A375 (cell line): Measurements from ENCODE around the gene RACK1. TPM values are rescaled to one million over a fixed set of nuclear protein-coding genes. Genes with fewer than 3 reads are reported as not detected.

ENCODE experiments used
- small RNA-seq: library from RNA; depleted of rRNA; stranded (forward); fragments of <200 nt; gene quantifications from one replicate; pipeline ENCODE3, GENCODE V24; 2014
- total RNA-seq: library from RNA; depleted of rRNA; stranded (reverse); fragments of >200 nt; shearing (Covaris generic); gene quantifications from 2 replicates; pipeline ENCODE4 v1.2.3, GENCODE V29; 2014; rRNA removed

The RACK1 gene
- 5,441 and 5,626 TPM in 2 replicates for total RNA-seq

GRCh38 chr5:181243564-181244343 is at the start of gene RACK1:
Gene RACK1 (minus strand): TSS chr5:181243906. CDS start chr5:181243800, 106 bp downstream.

GRCh38 chr5:181260720-181261319 is 17.1 kb upstream of the RACK1 start, which contains the start of gene TRIM52:
Gene TRIM52 (minus strand): TSS chr5:181261143. CDS start chr5:181260813, 330 bp downstream.

GRCh38 chr5:181223058-181223728 is 20.5 kb downstream of the RACK1 start, which contains the start of gene TRIM41:
Gene TRIM41 (plus strand): TSS chr5:181223281. CDS start chr5:181224000, 719 bp downstream.

GRCh38 chr5:181204826-181205760 is 38.6 kb downstream of the RACK1 start, which contains the start of gene TRIM7:
Gene TRIM7 (minus strand): TSS chr5:181205196. CDS start chr5:181205110, 86 bp downstream.

Small RNA genes within 50 kb of the gene (small RNA-seq; reads per million reads assigned to genes)
- gene MIR4638, result not detected
- gene SNORD95, result not detected
- gene SNORD96A, result not detected

Other genes starting within 250 kb of the RACK1 start
- 1.2 and 1.6 TPM in 2 replicates for gene BTNL9, start 203.6 kb downstream of the RACK1 start, total RNA-seq
- gene OR2V1, start 112.7 kb downstream of the RACK1 start, total RNA-seq, result not detected in 2 replicates
- not detected in 2 replicates for gene OR2V2, start 96.3 kb downstream of the RACK1 start, total RNA-seq
- gene TRIM7, start 38.7 kb downstream of the RACK1 start, total RNA-seq, result 11.6 and 16.5 TPM in 2 replicates
- 34.2 and 34.6 TPM in 2 replicates for gene TRIM41, start 20.6 kb downstream of the RACK1 start, total RNA-seq
- gene TRIM52, start 17.2 kb upstream of the RACK1 start, total RNA-seq, result 6.5 and 9.9 TPM in 2 replicates
- gene OR4F3, start 123.4 kb upstream of the RACK1 start, total RNA-seq, result not detected in 2 replicates